Heart left ventricle (tissue), 13 donors: ENCODE data around the gene MYH11.

Experiments used
- CTCF ChIP-seq, 12 donors: fragments of 200-600 bp; sonication (generic) in 4 of 12; IDR thresholded peaks; one replicate each; pipeline versions ENCODE4 v1.5.0 to v1.8.0; 2018 to 2022; ENCODE audit warnings: antibody characterized with exemption in 12 of 12, mild to moderate bottlenecking in 5 of 12
- POLR2A ChIP-seq, 2 donors: fragments of 450-650 bp; IDR thresholded peaks; one replicate each; pipeline ENCODE4 v1.6.1; 2017; ENCODE audit warnings: antibody characterized with exemption in 2 of 2, mild to moderate bottlenecking in 2 of 2, moderate library complexity in 2 of 2
- donor health status: ischemic (EF 13 %, LVEDD 7.1; RV severe dilation, severe dysfunction).
- donor health status: DM: no; HTN: yes; CAD: no.
- donor health status: DM: no; HTN: no; CAD: no.
- donor health status: ischemic (EF 25% LVEDD 6.9; RV normal size, moderate dysfunction).
- donor health status: ischemic (EF 25% LVEDD 5.7; RV mildly dilated, moderate dysfunction).
- donor health status: ischemic (EF 35%, LVEDD 5.7; RV mildly dilated, moderate dysfunction).
- donor health status: nonischemic (EF 11% LVEDD 7.7; RV severe dilation, severe dysfunction).
- donor health status: DM: yes; HTN: yes; CAD: no.
- donor health status: PGD.
- donor health status: ischemic (EF 29% LVEDD 5.4; RV normal size, mild dysfunction).
- donor health status: nonischemic (EF 23%, LVEDD 6.1; RV moderate dilation, normal function).

- TF ChIP-seq CTCF (IDR thresholded peaks at IDR 0.05) (no peak), POLR2A (IDR thresholded peaks at IDR 0.05) (no peak)
These were observed 1.1 kb upstream of the MYH11 start for GRCh38 chr16:15857724-15858560.
